GM18858 (cell line): Measurements from ENCODE around the gene TRIM38.
A peak's percentile ranks its signal among the peaks of the same experiment; 100 is the strongest.

Experiments used
- ATAC-seq: cut with Tn5 transposase; IDR thresholded peaks from one replicate; pipeline ENCODE4 v1.9.1; 2021; ENCODE audit not compliant: unreplicated experiment

TRIM38 gene

DNA sequence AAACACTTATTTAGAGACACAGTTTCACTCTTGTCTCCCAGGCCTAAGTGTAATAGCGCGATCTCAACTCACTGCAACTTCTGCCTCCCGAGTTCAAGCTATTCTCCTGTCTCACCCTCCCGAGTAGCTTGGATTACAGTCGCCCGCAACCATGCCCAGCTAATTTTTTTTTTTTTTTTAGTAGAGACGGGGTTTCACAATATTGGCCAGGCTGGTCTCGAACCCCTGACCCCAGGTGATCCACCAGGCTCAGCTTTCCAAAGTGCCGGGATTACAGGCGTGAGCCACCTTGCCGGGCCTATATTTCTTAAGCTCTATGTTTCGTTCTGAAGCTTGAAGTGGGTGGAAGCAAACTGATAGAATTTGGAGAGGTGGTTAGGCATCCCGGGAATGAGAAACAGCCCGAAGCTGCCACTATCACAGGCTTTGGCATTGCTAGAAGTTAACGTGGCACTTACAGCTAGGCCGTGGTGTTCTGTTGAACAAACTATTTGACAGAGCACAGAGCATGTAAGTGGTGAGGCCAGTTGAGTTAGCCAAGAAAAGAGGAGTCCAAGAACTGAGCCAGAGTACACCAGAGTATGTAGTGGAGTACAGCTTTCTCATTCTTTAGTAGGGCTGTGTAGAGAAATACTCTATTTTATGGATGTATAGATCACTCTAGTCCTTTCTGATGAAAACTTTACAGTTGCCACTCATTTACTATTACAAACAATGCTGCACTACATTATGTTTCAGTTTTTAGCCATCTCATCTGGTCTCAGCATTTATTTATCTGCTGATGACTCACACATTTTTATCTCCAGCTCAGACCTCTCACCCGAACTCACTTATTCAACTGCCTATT, 62.7 kb downstream of the TRIM38 start:
- ATAC-seq, result no peak

DNA sequence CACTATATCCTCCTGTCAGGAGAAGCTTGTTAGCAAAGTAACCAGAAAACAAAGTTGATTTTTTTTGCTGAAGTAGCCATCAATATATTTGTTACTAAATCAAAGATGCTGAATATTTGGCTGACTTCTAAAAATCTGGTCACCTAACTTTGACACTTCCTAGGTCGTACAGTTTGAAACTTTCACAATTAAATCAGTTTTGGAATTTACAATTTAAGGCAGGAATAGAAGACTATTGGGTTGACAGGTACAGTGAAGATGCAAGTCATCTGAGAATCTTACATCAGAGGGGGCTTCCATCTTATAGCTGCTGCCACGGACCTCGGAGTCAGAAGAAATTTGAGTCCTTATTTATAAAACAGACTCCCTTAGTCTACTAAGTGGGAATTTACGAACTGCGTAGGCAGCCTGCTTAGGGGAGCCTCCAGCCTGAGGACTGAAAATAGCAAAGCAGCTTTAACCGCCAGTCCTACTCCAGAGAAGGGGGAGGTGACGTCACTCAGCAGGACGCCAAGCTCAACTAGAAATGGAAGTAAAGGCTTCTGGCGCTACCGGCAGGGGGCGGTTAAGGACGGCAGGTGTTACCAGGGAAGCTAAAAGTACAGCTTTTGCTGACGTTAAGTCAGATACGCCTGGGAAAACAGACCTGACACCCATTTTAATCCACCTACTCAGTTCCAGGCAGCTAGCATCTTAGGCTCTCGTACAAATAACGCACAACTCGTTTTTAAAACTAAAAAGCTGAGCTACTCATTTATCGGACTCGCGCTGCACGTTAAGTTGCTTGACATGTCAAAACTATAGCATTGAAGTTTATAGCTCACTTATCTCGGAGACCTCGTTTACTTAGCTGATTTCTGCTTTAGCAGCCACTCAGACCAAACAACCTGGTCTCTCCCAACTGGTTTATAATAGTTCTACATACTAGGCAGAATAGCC, 63.6 kb downstream of the TRIM38 start:
- peak; percentile 37 for ATAC-seq

DNA sequence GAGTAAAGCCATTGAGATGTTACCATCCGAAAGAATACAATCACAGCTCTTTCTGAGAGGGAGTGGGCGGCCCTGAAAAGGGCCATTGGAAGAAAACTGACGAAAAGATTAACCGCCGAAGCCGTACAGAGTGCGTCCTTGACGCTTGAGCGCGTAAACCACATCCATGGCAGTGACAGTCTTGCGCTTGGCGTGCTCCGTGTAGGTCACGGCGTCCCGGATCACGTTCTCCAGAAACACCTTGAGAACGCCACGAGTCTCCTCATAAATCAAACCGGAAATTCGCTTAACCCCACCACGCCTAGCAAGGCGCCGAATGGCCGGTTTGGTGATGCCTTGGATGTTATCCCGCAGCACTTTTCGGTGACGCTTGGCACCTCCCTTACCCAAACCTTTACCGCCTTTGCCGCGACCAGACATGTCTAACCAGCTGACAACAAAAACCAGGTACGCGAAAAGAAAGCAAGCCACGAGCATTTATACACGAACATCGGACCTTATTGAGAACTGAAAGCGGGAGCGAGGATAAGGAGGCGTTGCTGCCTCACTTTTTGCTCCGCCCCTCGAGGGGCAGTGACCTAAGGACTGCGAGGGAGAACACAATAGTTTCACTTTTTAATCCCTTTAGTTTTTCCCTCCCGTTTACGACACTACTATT, 64.4 kb downstream of the TRIM38 start:
- ATAC-seq, result peak; percentile 32

DNA sequence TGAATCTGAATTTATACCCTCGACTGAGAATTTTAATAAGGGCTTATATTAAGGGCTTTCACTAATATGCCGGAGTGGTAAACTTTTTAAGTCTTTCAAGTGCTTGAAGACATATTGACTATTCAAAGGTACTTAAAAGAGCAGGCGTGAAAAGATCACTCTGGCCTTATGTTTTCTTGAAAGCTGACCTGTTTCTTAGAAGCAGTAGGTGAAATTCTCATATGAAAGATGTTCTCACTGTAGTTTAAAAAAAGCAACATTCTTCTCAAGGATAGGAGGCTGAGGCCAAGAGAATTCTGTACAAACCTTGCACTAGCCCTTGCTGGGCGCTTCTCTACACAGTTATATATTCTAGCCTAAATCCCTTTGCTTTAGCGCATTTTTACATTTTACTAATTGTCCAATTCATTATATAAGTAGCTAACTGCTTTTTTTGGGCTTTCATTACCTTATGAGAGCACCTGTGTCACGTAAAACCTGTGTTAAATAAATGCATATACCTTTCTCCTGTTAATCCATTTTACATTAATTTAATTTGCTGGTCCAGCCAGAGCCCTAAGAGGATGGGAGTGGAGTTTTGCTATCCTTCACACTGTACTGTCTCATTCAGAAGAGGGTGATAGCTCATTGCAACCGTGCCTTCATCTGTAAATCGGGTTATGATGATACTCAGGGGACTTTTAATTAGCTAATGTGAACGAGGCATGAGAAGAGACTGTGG, 65.0 kb downstream of the TRIM38 start:
- ATAC-seq, result no peak

DNA sequence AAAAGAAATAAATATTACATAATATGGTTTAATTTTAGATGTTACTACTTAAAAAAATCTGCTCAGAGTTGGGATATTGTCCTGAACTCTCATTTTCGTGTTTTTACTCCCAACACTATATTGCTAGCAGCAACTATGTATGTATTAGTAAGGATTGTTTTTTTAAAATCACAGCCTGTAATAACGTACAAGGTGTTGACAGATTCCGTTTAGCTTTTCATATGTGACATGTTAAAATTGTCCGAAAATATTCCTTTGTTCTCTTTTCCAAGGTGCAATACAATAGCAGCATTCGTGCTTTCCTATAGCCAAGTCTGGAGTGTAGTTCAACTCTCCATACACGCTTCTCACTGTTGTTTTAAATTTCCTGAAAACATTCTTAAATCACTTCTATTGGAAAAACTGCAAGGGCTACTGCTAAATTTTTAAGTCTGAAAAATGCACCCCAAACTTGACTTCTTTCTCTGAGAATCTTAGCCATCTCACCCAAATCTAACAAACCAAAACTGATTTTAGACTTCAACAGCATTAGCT, 65.7 kb downstream of the TRIM38 start:
- ATAC-seq, result no peak

DNA sequence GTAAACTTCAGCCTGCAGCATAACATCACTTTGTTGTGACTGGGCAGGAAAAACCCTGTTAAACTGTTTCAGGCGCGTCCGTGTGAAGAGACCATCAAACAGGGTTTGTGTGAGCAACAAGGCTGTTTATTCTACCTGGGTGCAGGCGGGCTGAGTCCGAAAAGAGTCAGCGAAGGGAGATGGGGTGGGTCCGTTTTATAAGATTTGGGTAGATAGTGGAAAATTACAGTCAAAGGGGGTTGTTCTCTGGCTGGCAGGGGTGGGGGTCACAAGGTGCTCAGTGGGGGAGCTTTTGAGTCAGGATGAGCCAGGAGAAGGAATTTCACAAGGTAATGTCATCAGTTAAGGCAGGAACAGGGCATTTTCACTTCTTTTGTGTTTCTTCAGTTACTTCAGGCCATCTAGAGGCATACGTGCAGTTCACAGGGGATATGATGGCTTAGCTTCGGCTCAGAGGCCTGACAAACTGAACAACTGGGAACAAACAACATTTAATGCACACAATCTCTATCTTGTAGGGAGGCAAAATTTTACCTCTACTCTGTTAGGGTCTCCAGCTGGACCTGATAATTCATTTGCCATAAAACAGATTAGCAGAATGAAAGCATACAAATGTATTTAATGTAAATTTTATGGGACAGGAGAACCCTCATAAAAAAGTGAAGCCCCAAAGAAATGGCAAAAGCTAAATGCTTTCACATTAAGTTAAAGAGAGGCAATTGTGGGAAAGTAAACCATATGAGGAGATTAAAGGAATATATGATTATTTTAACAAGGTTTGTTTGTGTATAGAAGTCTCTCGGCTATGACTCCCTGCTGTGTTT, 66.4 kb downstream of the TRIM38 start:
- ATAC-seq, result no peak

DNA sequence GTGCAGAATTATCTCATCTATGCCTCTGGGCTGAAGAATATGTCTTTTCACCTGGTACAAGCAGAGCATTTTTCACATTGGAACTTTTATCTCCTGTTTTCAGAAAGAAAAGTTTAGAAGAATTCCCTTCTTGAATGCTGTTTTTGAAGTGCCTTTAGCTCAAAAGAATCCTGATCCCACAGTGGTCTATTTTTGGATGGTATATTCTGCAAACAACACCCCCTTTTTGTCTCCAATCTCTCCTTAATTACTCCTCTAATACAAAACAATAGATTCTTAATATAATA, 66.9 kb downstream of the TRIM38 start:
- no peak for ATAC-seq

DNA sequence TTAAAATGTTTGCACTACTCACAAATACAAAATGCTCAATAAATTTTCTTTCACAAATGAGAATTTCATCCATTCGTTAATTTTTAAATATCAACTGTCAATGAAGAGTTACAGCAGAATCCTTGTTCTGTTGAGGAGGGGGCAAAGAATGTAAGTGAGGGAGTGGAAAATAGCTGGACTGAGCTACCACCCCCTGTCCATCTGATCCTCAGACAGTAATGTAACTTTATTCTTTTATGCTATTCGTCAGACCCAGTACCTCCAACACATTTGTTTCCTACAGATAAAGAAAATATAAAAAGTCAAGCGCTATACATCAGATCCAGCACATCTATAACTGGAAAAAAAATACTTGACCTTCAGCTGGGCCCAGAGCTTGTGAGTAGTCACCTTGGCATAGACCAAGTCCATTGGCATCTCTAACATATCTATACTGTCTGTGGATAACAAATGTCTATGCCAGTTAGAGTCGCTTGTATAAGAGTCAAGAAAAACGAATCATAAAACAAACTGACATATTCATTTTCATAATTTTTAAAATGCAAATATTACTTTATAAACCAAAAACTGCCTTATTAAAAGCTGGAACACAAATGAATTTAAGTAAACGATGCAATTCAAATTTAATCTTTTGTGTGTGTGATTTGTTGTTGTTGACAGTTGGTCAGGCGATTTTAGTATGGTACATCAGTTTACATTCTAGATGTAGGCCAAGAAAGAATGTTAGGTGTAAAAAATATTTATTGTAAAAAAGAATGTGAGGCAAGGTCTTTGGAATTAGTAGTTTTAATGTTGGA, 67.5 kb downstream of the TRIM38 start:
- no peak for ATAC-seq

DNA sequence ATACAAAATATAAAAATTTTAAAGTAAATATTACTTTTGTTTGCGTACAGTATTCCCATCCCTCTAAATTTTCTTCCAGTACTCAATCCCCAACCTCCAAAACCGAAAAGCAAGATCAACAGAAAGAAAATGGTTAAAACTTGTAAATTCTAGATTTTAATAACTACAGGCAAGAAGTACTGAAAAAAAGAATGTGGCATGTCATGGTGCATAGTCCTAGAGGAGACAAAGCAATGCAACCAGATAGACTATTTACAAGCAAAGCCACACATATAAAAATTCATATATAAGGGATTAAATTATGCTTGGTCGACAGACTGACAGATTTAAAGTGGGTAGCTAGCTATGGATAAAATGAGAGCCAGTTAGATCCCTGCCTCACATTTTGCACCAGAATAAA, 68.1 kb downstream of the TRIM38 start:
- no peak for ATAC-seq

DNA sequence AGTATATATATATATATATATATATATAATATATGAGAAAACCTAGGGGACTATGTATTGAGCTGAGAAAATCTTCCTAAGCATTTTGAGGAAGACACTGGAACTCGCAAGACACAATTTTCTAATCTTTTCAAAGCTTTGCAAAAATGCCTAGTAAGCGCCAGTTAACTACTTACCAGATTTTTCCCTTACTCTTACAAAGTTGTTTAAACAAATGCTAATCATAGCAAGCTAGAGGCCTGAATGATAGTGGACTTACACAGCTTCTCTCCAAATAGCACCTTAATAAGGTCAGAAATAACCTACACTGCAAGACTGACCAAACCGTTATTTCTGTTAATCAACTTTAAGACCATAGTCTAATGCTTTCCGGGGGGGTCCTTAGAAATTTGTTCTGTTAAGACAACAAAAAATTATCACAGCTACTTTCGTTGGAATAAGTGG, 68.6 kb downstream of the TRIM38 start:
- no peak for ATAC-seq

DNA sequence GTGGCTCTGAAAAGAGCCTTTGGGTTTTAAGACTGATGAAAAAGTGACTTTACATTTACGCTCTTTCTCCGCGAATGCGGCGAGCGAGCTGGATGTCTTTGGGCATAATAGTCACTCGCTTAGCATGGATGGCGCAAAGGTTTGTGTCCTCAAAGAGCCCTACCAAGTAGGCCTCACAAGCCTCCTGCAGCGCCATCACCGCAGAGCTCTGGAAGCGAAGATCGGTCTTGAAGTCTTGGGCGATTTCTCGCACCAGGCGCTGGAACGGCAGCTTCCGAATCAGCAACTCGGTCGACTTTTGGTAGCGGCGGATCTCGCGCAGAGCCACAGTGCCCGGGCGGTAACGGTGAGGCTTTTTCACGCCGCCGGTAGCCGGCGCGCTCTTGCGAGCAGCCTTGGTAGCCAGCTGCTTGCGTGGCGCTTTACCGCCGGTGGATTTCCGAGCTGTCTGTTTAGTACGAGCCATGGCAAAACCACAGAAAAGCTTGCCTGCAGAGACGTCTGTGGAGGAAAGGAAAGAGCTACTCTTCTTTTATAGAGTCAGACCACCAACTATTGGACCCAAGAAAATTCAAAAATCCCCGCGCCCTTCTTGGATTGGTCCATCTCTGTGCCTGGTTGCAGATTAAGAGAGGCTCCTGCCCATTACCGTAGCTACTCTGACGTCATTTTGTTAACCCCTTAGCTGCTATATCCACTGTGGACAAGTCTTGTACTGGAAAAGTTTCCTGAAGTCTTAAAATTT, 69.2 kb downstream of the TRIM38 start:
- peak; percentile 31 for ATAC-seq

DNA sequence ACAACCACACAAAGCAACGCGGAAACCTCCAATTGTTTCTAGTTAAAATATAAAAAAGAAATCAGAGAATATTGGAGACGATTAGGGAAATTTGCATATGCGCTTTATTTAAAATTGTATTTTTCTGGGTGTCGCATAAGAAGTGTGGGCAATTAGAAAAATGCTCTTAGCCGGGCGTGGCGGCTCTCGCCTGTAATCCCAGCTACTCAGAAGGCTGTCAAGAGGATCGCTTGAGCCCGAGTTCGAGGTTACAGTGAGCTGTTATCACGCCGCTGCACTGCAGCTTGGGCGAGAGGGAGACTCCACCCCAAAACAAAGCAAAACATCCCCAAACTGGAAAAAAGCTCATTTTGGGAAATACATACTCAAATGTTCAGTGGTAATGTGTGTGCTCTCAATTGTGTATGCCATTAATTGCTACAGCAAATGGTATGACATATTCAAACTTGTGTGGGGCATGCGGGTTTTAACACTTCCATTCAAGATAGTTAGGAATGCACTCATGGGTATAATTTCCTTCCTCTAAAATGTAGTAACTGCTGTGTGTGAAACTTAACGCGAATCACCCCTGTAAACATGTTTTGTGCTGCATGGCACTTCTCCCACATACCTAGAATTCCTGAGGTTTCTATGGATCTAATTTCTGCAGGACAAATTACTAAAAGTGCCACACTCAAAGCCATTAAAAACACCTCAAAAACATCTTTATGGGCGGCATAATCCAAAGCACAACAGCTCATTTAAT, 69.9 kb downstream of the TRIM38 start:
- no peak for ATAC-seq

DNA sequence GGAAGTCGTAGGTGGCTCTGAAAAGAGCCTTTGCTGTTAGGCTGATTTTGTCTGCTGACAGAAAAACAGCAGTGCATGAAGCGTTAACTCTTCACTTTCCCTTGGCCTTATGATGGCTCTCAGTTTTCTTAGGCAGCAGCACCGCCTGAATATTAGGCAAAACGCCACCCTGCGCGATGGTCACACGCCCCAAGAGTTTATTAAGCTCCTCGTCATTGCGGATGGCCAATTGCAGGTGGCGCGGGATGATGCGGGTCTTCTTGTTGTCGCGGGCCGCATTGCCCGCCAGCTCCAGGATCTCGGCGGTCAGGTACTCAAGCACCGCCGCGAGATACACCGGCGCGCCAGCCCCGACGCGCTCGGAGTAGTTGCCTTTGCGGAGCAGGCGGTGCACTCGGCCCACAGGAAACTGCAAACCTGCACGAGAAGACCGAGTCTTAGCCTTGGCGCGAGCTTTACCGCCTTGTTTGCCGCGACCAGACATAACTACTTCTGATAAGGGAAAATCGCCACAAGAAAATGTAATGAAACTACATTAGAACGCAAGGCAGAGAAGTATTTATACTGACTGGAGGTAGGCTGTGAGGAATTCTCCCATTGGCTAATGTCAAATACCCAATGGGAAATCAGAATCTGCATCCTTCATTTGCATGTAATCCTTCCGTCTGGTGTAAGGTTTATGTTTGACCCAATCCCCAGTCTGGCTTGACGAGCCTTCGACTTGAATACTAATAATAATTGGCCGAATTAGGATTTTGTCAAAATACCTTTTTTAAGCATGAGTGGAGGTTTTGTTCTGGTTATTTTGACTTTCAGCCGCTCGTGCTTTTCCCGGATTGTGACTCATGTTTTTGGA, 70.7 kb downstream of the TRIM38 start:
- peak; percentile 50 for ATAC-seq

DNA sequence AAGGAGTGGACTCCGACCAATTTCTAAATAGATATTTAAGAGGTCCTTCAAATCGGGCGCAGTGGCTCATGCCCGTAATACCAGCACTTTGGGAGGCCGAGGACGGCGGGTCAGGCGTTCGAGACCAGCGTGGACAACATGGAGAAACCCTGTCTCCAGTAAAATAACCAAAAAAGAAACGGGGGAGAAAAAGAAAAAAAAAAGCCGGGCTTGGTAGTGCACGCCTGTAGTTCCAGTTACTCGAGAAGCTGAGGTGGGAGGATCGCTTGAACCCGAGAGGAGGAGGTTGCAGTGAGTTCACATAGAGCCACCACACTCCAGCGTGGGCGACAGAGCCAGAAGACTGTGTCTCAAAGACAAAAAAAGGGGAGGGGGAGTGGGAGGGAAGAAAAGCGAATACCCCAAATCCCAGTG, 71.3 kb downstream of the TRIM38 start:
- no peak for ATAC-seq

DNA sequence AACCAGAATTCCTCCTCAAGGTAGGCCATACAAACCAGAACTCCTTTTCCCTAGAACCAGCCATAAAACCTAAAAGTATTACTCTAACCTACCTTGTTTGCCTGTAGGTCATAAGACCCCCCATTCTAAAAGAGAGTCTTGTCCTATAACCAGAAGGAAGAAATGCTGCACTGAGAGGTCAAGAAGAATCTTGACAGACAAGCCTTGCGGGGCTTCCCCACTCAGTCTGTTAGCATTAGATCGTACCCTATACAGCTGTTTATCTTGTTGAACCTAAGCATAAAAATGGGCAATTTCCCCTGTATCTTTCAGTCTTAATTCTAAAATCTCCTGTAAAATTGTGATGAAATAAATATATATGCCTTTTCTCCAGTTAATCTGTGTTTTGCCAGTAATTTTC, 72.3 kb downstream of the TRIM38 start:
- no peak for ATAC-seq
